GM06990 (cell line): ENCODE data around the gene C19orf18.
"Not testable (repeated sequence)": the region's sequence is repeated elsewhere in the genome, so short reads cannot be mapped to it uniquely, and the experiment has no call there.

ENCODE experiments used
- DNase-seq: peaks from one replicate; pipeline ENCODE4 v3.0.0-alpha.2; 2011; ENCODE audit not compliant: insufficient read length; ENCODE audit errors: extremely low read depth
- H3K27me3 ChIP-seq: replicated peaks from 2 replicates; pipeline ENCODE4 v1.6.0; 2011; ENCODE audit warnings: low read length; ENCODE audit not compliant: control insufficient read depth, insufficient read depth
- H3K36me3 ChIP-seq: 2 replicates; pipeline ENCODE4 v1.5.1; 2011; ENCODE audit warnings: low read length; ENCODE audit not compliant: control insufficient read depth, insufficient read depth
- H3K4me3 ChIP-seq: replicated peaks from 2 replicates; pipeline ENCODE4 v1.5.1; 2011; ENCODE audit warnings: low read depth, mild to moderate bottlenecking, control low read depth, low read length
- TF ChIP-seq, protein P1 (sequence below): IDR thresholded peaks from 2 replicates; pipeline ENCODE4 v1.5.1; 2011; ENCODE audit warnings: low read length, control low read depth, mild to moderate bottlenecking, inconsistent platforms; ENCODE audit not compliant: insufficient read depth, poor library complexity, severe bottlenecking

The C19orf18 gene

DNA sequence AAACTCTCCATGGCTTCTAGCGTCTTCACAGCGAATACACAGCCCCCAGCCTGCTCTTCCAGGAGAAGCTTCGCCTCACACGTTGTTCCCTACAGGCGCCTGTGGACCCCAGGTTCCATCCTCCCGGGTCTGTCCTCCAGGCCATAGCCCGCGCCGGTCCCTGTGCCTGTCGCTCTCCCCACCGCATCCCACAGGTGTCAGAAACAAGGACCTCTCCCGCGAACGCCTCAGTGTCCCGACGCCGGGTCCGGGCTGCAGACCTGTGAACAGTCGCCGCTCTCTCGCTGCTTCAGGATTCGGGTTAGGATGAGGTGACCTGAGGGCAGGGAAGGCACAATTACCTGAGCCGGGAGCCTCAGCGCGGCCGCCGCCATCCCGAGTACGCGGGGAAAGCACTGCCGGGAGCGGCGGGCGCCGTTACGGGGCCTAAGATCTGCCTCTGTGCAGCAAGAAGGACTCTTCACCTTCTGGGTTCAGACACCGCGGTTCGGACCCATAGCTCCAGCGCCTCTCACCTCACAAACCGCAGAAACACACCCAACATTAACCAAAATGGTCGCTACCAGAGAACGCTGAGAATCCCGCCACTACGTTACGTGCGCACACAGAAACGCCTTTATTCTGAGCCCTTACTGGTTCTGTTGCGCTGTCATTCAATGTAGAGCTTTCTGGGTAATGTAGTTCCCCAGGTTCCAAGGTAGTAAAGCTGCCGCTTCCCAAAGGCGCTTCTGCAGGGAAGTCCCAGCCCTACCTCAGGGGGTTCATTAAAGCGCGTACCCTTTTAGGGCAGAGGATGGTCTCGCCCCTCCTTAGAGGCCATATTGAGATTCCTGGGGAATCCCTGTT, 39.3 kb downstream of the C19orf18 start, which contains the start of gene ZNF418:
Gene ZNF418 (minus strand): TSS at position 583 of the 846 bp plus-strand sequence. CDS start 1,580 bp downstream, outside the sequence.
- DNase-seq: peak; percentile 31
- no peaks in the 10 kb centered on the region for H3K27me3 ChIP-seq
- TF ChIP-seq, protein P1, sequence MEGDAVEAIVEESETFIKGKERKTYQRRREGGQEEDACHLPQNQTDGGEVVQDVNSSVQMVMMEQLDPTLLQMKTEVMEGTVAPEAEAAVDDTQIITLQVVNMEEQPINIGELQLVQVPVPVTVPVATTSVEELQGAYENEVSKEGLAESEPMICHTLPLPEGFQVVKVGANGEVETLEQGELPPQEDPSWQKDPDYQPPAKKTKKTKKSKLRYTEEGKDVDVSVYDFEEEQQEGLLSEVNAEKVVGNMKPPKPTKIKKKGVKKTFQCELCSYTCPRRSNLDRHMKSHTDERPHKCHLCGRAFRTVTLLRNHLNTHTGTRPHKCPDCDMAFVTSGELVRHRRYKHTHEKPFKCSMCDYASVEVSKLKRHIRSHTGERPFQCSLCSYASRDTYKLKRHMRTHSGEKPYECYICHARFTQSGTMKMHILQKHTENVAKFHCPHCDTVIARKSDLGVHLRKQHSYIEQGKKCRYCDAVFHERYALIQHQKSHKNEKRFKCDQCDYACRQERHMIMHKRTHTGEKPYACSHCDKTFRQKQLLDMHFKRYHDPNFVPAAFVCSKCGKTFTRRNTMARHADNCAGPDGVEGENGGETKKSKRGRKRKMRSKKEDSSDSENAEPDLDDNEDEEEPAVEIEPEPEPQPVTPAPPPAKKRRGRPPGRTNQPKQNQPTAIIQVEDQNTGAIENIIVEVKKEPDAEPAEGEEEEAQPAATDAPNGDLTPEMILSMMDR: no peak
- peak within 1 kb of the TSS; percentile 63 for H3K4me3 ChIP-seq
- no peaks in the 10 kb centered on the region; the same call in 1 of the 2 replicates for H3K36me3 ChIP-seq

DNA sequence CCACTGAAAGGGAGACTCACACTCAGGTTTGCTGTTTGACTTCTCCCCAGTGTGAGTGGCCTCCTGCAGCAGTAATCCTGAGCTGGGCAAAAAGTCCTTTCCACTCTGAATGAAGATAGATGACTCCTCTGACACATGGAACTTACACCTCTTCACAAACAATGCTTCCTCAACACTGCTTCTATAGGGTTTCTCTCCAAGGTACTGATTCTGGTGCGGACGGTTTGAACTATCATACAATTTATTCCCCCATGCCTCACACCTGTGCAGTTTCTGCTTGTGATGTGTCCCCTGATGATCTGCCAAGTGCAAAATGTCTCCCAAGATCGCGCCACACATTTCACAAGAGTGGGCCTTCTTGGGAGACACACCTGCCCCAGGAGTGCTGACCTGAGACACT, 46.7 kb downstream of the C19orf18 start:
- DNase-seq: no peak
- Histone ChIP-seq H3K27me3 (no peaks in the 10 kb centered on the region), H3K4me3 (no peak overlapping the region), H3K36me3 (no peaks in the 10 kb centered on the region; the same call in 1 of the 2 replicates)
- TF ChIP-seq, protein P1: no peak

DNA sequence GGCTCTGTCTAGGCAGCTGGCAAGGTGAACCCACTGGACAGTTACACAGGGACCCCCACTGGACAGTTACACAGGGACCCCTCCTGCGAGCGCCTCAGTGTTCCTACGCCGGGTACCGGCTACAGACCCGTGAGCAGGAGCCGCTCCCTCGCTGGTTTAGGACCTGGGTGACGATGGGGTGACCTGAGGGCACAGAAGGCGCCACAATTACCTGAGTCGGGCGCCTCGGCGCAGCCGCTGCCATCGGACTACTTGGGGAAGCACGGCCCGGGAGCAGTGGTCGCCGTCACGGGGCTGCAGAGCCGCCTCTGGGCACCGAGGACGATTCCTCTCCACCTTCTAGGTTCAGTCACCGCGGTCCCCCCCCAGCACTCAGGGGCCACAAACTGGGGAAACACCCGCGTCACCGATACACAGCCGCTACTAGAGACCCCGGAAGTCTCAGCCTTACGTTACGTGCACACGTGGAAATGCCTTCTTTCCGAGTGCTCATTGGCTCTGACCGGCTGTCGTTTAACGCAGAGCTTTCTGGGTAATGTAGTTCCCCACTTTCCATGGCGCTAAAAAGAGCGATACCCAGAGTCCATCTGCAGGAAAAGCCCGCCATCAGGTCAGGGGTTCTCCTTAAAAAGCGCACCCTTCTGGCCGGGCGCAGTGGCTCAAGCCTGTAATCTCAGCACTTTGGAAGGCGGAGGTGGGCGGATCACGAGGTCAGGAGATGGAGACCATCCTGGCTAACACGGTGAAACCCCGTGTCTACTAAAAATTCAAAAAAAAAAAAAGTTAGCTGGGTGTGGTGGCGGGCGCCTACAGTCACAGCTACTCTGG, 58.0 kb downstream of the C19orf18 start, which contains the start of gene ZNF417:
Gene ZNF417 (minus strand): TSS at position 425 of the 828 bp plus-strand sequence. CDS start 181 bp downstream, at position 244.
- not testable (repeated sequence) for H3K27me3 ChIP-seq, H3K36me3 ChIP-seq
- TF ChIP-seq, protein P1: peak; percentile 33
- H3K4me3 ChIP-seq: peak within 1 kb of the TSS; percentile 92
- peak; percentile 85 for DNase-seq

GRCh38 chr19:57914531-57914930, 59.8 kb downstream of the C19orf18 start:
- no peaks in the 10 kb centered on the region for H3K27me3 ChIP-seq
- DNase-seq: no peak
- no peak overlapping the region for H3K4me3 ChIP-seq
- H3K36me3 ChIP-seq: peaks cover 3% of the 10 kb centered on the region
- TF ChIP-seq, protein P1: no peak
